Stimulated activated CD4-positive, alpha-beta T cell treated with anti-CD3 and anti-CD28 coated beads, Interleukin-12 subunit alpha, Interleukin-12 subunit beta, amount 100 ng/mL, for 4 hours (primary cell): Measurements from ENCODE around the gene KIF3A.

Experiments
- DNase-seq: peaks from one replicate; pipeline ENCODE4 v3.0.0-alpha.2; 2020

Gene KIF3A

GRCh38 chr5:132770476-132771159, 33.3 kb upstream of the KIF3A start:
- no peak for DNase-seq

DNA sequence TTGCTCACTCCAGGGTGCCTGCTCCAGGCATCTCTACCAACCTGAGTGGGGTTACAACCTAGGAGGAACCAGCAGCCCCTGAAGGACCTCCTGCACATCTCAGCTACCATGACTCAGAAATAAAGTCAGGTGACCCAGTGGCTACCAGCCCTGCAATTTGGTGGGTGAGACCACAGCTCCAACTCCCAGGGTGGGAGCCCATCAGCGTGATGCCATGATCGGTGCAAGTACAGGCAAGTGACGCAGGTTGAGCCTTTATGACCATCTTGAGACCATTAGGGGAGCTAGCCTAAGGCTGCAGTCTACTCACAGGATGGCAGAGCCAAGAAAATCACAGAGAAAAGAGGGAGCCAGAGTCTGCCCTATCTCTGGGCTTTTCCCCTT, 31.1 kb upstream of the KIF3A start:
- DNase-seq, result no peak

DNA sequence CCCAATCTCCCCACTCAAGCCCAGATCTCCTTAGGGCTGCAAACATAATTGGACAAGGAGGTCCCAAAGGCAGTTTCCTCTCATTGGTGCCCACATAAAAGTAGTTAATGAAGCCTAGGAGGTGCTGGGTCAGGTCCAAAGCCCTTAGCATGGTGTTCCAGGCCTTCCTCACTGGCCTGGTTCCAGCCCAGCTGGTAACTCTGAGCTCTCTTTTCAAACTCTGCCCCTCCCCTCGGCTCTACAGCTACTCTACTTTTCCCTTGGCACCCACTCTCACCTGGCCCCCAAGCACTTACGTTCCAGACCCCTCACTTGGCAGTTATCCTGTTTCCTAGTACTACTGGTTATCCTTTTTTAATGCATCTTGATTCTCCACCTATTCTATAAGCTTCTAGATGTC, 29.8 kb upstream of the KIF3A start:
- no peak for DNase-seq

- no peak for DNase-seq
These were observed 29.4 kb upstream of the KIF3A start for GRCh38 chr5:132766806-132767055.

DNA sequence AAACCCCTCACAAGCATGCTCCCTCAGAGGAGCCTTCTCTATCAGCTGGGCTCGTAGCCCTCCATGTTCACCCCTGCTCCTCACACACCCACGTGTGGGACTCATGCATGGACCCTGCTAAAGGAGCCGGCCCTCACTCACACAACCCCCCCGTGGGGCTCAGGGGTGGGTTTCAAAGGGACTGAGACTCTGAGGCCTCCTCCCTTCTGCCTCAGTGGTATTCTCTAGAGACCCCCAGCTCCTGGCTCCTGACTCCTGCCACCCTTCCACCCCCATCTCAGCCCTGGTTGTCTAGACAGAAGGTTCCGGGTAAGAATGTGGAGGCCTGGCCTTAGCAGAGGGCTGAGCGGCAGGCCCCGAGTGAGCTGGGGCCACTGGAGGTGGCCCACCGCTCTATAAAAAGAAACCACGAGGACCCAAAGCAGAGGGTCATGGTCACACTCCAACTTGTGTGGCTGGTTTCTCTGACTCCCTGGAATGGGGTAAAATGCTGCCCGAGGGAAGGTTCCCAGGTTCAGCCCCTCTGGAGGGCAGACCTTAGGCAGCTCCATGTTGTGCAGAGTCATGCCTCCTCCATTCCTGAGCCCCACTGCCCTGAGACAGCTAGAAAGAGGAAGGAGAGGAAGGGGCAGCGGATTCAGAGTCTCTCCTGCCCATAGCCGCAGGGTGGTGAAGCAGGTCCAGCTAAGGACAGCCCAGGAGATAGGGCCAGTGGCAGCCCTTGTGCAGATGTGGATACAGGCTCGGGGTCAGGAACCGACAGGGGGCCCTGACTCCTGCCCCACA, 28.9 kb upstream of the KIF3A start:
- no peak for DNase-seq

- no peak for DNase-seq
These were observed 28.1 kb upstream of the KIF3A start for GRCh38 chr5:132765311-132766019.

DNA sequence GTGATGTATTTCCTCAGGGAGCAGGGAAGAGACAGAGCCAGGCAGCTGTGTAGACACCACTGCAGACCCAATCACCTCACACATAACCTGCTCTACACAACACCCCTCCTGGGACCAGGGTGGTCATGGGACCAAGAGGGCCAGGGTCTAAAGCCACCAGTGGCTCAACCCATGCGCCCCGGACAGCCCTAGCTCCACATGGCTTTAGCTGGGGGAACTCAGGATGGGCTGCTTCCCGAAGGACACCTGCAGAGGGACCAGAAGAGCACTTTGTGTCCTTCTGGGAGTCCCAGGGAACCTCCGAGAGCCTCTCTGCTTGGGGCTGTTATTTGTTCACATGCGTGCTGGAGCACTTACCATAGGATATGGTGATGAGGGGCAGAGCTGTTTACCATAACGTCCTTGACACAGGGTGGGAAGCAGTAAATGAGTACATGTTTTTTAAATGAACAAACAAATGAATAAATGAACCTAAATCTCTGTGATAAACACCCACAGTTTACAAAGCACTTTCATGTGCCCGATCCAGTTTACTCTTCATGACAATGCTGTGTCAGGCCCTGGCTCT, 27.4 kb upstream of the KIF3A start:
- no peak for DNase-seq

- DNase-seq, result no peak
These were observed 26.7 kb upstream of the KIF3A start for GRCh38 chr5:132764051-132764450.

GRCh38 chr5:132763181-132764036, 26.1 kb upstream of the KIF3A start:
- DNase-seq, result no peak

DNA sequence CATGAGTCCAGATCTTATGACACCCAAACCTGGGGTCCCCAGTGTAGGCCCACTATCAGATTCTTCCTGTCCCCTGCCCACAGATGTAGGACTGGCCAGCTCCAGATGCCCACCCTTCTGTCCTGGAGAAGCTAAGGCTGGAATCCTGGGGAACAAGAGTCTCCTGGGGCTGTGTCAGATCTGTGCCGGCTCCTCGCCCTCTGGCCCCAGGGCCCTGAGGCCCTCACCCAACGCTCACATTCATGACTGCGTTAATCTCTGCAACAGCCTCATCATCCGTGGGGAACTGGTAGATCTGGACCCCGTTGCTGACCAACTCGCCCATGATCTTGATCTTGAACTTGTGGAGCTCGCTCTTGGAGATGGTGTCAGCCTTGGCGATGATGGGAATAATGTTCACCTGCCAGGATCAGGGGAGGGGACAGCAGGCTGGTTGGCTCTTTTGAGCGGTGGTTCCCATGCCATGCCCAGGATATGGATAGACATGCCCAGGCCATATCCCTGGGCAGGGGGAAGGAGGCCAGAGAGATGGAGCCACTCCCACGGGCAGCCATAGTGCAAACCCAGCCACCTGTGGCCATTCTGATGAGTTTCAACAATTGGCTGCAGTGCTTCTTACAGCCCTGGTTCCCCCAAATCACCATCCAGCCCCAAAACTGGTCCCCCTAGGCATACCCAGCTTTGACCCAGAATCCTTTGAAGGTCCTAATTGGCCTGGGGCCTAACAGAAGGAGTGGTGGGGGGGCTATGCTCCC, 25.1 kb upstream of the KIF3A start:
- DNase-seq, result no peak

- no peak for DNase-seq
These were observed 24.2 kb upstream of the KIF3A start for GRCh38 chr5:132761321-132762240.

- DNase-seq, result no peak
These were observed 23.4 kb upstream of the KIF3A start for GRCh38 chr5:132760601-132761317.

DNA sequence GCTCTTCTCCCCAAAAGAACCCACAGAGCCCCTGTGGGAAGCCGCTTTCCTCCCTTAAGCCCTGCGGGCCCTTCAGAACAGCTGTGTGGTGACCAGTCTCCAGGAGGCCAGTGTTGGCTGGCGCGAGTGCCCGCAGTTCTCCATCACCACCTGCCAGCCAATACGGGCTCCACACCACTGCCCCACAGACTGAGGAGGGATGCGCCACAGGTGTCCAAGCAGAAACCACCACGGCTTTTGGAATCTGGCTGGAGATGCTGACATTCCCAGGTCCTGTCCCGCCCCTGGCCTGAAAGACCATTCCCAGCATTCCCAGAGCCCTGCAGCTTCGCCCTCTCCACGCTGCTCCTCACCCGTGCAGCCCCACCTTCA, 22.7 kb upstream of the KIF3A start:
- no peak for DNase-seq

DNA sequence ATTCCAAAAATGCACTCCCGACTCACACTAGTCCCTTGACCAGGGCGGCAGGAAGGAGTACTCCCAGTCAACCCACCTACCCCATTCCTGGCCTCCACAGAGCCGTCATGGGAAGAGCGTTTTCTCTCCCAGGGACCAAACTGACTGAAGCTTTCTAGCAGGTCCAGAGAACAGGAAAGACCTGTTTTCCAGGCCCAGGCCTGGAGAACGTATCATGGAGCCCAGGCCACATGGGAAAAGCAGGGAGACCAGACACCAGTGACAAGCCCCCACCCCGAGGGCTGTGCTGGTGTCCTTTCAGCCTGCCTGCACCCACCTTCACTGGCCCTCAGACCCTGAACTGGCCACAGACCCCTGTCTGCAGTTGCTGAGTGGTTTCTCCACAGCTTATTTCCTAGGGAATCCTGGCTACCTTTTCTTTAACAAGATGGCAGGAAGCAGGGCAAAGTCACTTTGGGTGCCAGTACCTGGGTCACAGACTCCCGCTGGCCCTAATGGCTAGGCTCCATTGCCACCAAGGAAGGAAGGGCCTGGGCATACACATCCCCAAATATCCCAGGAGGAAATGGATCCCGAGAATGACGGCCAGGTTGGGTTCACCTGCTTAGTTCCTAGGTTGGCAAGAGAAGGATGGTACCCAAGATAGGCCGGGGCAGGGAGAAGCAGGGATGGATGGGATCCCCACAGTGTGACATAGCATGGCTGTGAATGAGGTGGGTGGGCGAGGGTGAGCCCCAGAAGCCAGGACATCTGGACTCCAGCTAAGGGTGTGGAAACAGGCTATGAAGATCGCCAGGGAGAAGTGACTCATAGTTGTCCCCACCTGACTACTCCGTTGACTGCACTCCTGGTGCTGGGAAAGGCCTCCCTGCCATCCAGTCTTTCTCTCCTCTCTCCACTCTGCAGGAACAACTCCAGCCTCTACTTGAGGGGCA, 22.0 kb upstream of the KIF3A start:
- no peak for DNase-seq

DNA sequence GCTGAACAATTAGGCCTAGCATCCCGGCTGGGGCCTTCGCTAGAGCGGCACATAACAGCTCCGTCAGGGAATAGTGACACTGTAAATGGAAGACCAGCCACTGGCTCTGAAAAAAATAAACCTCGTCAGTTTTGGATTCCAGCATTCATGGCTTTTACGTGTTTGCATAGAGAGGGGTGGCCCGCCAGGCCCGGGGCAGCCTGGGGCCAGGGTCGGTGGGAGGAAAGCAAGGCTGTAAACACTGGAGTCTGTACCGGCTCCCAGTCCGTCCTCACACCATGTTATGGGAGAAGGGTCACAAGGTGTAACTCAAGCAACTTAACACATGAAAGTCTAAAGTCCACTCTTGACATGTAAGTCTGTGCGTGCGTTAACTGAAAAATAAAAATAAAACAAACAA, 21.1 kb upstream of the KIF3A start:
- DNase-seq, result no peak

- no peak for DNase-seq
These were observed 19.2 kb upstream of the KIF3A start for GRCh38 chr5:132756542-132756941.

DNA sequence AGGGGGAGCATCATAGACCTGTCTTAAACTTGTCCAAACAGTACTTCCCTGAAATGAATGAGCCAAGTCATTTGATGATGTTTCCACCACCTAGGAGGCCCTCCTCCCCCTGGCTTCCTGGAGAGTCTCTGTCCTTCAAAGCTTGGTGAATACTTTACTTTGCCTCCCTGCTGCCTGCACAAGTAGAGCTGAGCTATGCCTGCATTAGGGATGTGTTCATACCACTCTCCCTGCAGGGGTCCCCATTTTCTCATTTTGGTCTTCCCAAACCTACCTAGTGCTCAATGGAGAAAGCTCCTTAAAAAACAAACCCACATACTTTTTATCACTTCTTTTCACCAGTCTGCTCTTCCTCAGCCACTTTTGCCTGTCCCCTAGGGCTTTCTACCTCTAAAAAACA, 17.6 kb upstream of the KIF3A start:
- DNase-seq, result no peak

GRCh38 chr5:132754111-132754510, 16.8 kb upstream of the KIF3A start:
- no peak for DNase-seq
